ENCODE measurements around the gene KRT5.

GRCh38 chr12:52517888-52518287 lies 2.3 kb downstream of the KRT5 start:
- no peak for TF ChIP-seq CTCF (IDR thresholded peaks at IDR 0.05)
- no peak for TF ChIP-seq POLR2A (IDR thresholded peaks at IDR 0.05)

Measured in Peyer's patch (tissue), 4 donors.